ENCODE measurements around the gene ERN1.

ERN1 gene

GRCh38 chr17:64107500-64108236 lies 22.3 kb downstream of the ERN1 start:
- no peaks in the 10 kb centered on the region; the same call in 1 of the 2 replicates for H3K4me1 ChIP-seq (ENCODE audit: control insufficient read depth, insufficient read depth, low read length)
- no CpG with 5 or more reads among the region's 5 CpGs for WGBS (ENCODE audit: insufficient coverage, insufficient read length)
- no peak overlapping the region for H3K27ac ChIP-seq (ENCODE audit: low read length)

DNA sequence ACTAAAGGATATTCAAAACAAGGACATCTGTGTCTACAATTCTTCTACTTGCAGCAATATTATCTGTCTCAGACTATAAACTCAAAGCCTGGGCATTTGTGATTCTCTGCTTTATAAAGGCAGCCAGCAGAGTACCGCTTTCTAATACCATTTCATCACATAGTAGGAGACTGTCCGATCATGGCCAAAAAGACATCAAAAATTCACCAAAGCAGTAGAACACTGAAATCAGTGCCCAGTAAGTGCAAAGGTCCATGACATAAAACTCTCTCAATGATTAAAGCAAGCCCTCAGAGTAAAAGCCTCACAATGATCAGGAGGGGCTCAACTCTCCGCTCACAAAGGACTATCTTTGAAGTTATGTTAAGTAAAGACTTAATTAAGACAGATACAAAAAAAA lies 23.0 kb downstream of the ERN1 start:
- Histone ChIP-seq H3K4me1 (ENCODE audit: control insufficient read depth, insufficient read depth, low read length) (no peaks in the 10 kb centered on the region; the same call in 1 of the 2 replicates), H3K9me3 (ENCODE audit: control insufficient read depth, insufficient read depth, low read length) (no peaks in the 10 kb centered on the region), H3K4me3 (ENCODE audit: low read length) (no peak overlapping the region), H3K36me3 (ENCODE audit: control insufficient read depth, insufficient read depth, low read length) (no peaks in the 10 kb centered on the region), H3K27me3 (ENCODE audit: control insufficient read depth, insufficient read depth, low read length) (no peaks in the 10 kb centered on the region), H3K27ac (ENCODE audit: low read length) (no peak overlapping the region)
- no peak for DNase-seq (ENCODE audit: low read depth, low spot score)
- no CpG with 5 or more reads among the region's 3 CpGs for WGBS (ENCODE audit: insufficient coverage, insufficient read length)

More at GRCh38 chr17:64107500-64108236, 22.3 kb downstream of the ERN1 start:
- H3K27me3 ChIP-seq (ENCODE audit: control insufficient read depth, insufficient read depth, low read length), result no peaks in the 10 kb centered on the region
- H3K9me3 ChIP-seq (ENCODE audit: control insufficient read depth, insufficient read depth, low read length), result no peaks in the 10 kb centered on the region
- H3K36me3 ChIP-seq (ENCODE audit: control insufficient read depth, insufficient read depth, low read length), result no peaks in the 10 kb centered on the region
- no peak overlapping the region for H3K4me3 ChIP-seq (ENCODE audit: low read length)
- DNase-seq (ENCODE audit: low read depth, low spot score), result no peak

GRCh38 chr17:64103391-64104364 lies 26.3 kb downstream of the ERN1 start:
- no peak for DNase-seq (ENCODE audit: low read depth, low spot score)
- WGBS (ENCODE audit: insufficient coverage, insufficient read length), result no CpG with 5 or more reads among the region's 5 CpGs
- H3K27ac ChIP-seq (ENCODE audit: low read length), result no peak overlapping the region
- no peaks in the 10 kb centered on the region for H3K4me1 ChIP-seq (ENCODE audit: control insufficient read depth, insufficient read depth, low read length)
- H3K9me3 ChIP-seq (ENCODE audit: control insufficient read depth, insufficient read depth, low read length), result no peaks in the 10 kb centered on the region
- H3K4me3 ChIP-seq (ENCODE audit: low read length), result no peak overlapping the region
- no peaks in the 10 kb centered on the region for H3K36me3 ChIP-seq (ENCODE audit: control insufficient read depth, insufficient read depth, low read length)
- no peaks in the 10 kb centered on the region for H3K27me3 ChIP-seq (ENCODE audit: control insufficient read depth, insufficient read depth, low read length)

- no peaks in the 10 kb centered on the region for H3K9me3 ChIP-seq (ENCODE audit: control insufficient read depth, insufficient read depth, low read length)
- H3K4me1 ChIP-seq (ENCODE audit: control insufficient read depth, insufficient read depth, low read length), result no peaks in the 10 kb centered on the region
- H3K27me3 ChIP-seq (ENCODE audit: control insufficient read depth, insufficient read depth, low read length), result no peaks in the 10 kb centered on the region
- WGBS (ENCODE audit: insufficient coverage, insufficient read length), result no CpG with 5 or more reads among the region's 7 CpGs
- H3K4me3 ChIP-seq (ENCODE audit: low read length), result no peak overlapping the region
- DNase-seq (ENCODE audit: low read depth, low spot score), result no peak
- no peaks in the 10 kb centered on the region for H3K36me3 ChIP-seq (ENCODE audit: control insufficient read depth, insufficient read depth, low read length)
- no peak overlapping the region for H3K27ac ChIP-seq (ENCODE audit: low read length)
Measured at GRCh38 chr17:64102627-64103390, 27.1 kb downstream of the ERN1 start.

GRCh38 chr17:64099543-64099942 lies 30.4 kb downstream of the ERN1 start:
- no peak overlapping the region for H3K27ac ChIP-seq (ENCODE audit: low read length)
- no peak for DNase-seq (ENCODE audit: low read depth, low spot score)
- no peak overlapping the region for H3K4me3 ChIP-seq (ENCODE audit: low read length)
- no peaks in the 10 kb centered on the region for H3K27me3 ChIP-seq (ENCODE audit: control insufficient read depth, insufficient read depth, low read length)
- no peaks in the 10 kb centered on the region for H3K36me3 ChIP-seq (ENCODE audit: control insufficient read depth, insufficient read depth, low read length)
- no peaks in the 10 kb centered on the region for H3K4me1 ChIP-seq (ENCODE audit: control insufficient read depth, insufficient read depth, low read length)
- no CpG with 5 or more reads among the region's 6 CpGs for WGBS (ENCODE audit: insufficient coverage, insufficient read length)
- H3K9me3 ChIP-seq (ENCODE audit: control insufficient read depth, insufficient read depth, low read length), result no peaks in the 10 kb centered on the region

GRCh38 chr17:64097196-64097936 lies 32.6 kb downstream of the ERN1 start:
- no peak overlapping the region for H3K4me3 ChIP-seq (ENCODE audit: low read length)
- H3K9me3 ChIP-seq (ENCODE audit: control insufficient read depth, insufficient read depth, low read length), result no peaks in the 10 kb centered on the region
- no peaks in the 10 kb centered on the region for H3K36me3 ChIP-seq (ENCODE audit: control insufficient read depth, insufficient read depth, low read length)
- H3K4me1 ChIP-seq (ENCODE audit: control insufficient read depth, insufficient read depth, low read length), result no peaks in the 10 kb centered on the region
- no peak for DNase-seq (ENCODE audit: low read depth, low spot score)
- no peaks in the 10 kb centered on the region for H3K27me3 ChIP-seq (ENCODE audit: control insufficient read depth, insufficient read depth, low read length)
- no CpG with 5 or more reads among the region's 8 CpGs for WGBS (ENCODE audit: insufficient coverage, insufficient read length)
- H3K27ac ChIP-seq (ENCODE audit: low read length), result no peak overlapping the region

DNA sequence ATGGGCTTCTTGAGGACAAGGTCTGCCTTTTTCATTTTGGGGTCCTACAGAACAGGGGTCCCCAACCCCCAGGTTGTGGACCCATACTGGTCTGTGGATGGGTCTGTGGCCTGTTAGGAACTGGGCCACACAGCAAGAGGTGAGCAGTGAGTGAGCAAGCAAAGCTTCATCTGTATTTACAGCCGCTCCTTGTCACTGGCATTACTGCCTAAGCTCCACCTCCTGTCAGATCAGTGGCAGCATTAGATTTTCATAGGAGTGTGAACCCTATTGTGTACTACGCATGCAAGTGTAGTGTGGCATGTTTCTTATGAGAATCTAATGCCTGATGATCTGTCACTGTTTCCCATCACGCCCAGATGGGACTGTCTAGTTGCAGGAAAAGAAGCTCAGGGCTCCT lies 33.9 kb downstream of the ERN1 start:
- no peak for DNase-seq (ENCODE audit: low read depth, low spot score)
- Histone ChIP-seq H3K36me3 (ENCODE audit: control insufficient read depth, insufficient read depth, low read length) (no peaks in the 10 kb centered on the region), H3K4me1 (ENCODE audit: control insufficient read depth, insufficient read depth, low read length) (no peaks in the 10 kb centered on the region), H3K27me3 (ENCODE audit: control insufficient read depth, insufficient read depth, low read length) (no peaks in the 10 kb centered on the region), H3K27ac (ENCODE audit: low read length) (no peak overlapping the region), H3K4me3 (ENCODE audit: low read length) (no peak overlapping the region), H3K9me3 (ENCODE audit: control insufficient read depth, insufficient read depth, low read length) (no peaks in the 10 kb centered on the region)
- no CpG with 5 or more reads among the region's 3 CpGs for WGBS (ENCODE audit: insufficient coverage, insufficient read length)

GRCh38 chr17:64095144-64095882 lies 34.6 kb downstream of the ERN1 start:
- no peaks in the 10 kb centered on the region for H3K27me3 ChIP-seq (ENCODE audit: control insufficient read depth, insufficient read depth, low read length)
- DNase-seq (ENCODE audit: low read depth, low spot score), result no peak
- no peaks in the 10 kb centered on the region for H3K9me3 ChIP-seq (ENCODE audit: control insufficient read depth, insufficient read depth, low read length)
- no CpG with 5 or more reads among the region's 7 CpGs for WGBS (ENCODE audit: insufficient coverage, insufficient read length)
- H3K27ac ChIP-seq (ENCODE audit: low read length), result no peak overlapping the region
- H3K4me3 ChIP-seq (ENCODE audit: low read length), result no peak overlapping the region
- H3K36me3 ChIP-seq (ENCODE audit: control insufficient read depth, insufficient read depth, low read length), result no peaks in the 10 kb centered on the region
- no peaks in the 10 kb centered on the region for H3K4me1 ChIP-seq (ENCODE audit: control insufficient read depth, insufficient read depth, low read length)

- no peaks in the 10 kb centered on the region for H3K4me1 ChIP-seq (ENCODE audit: control insufficient read depth, insufficient read depth, low read length)
- no peaks in the 10 kb centered on the region for H3K27me3 ChIP-seq (ENCODE audit: control insufficient read depth, insufficient read depth, low read length)
- no peaks in the 10 kb centered on the region for H3K9me3 ChIP-seq (ENCODE audit: control insufficient read depth, insufficient read depth, low read length)
- H3K36me3 ChIP-seq (ENCODE audit: control insufficient read depth, insufficient read depth, low read length), result no peaks in the 10 kb centered on the region
- no peak for DNase-seq (ENCODE audit: low read depth, low spot score)
- no peak overlapping the region for H3K27ac ChIP-seq (ENCODE audit: low read length)
- H3K4me3 ChIP-seq (ENCODE audit: low read length), result no peak overlapping the region
- no CpG with 5 or more reads among the region's 7 CpGs for WGBS (ENCODE audit: insufficient coverage, insufficient read length)
Measured at GRCh38 chr17:64094412-64094811, 35.5 kb downstream of the ERN1 start.
